Breast epithelium (tissue), 4 donors: ENCODE measurements around the gene MCUB. TPM values are rescaled to one million over a fixed set of nuclear protein-coding genes. Genes with fewer than 3 reads are reported as not detected.

Experiments
- DNase-seq, 2 donors: peaks; one replicate each; pipeline ENCODE4 v3.0.0-alpha.2; 2019; ENCODE audit warnings: low spot score in 2 of 2
- H3K27ac ChIP-seq, 2 donors: fragments of 200-600 bp; sonication (generic) in 1 of 2; one replicate each; pipeline ENCODE4 v1.5.1; 2016 to 2019; ENCODE audit warnings: mild to moderate bottlenecking in 1 of 2
- H3K27me3 ChIP-seq, 2 donors: fragments of 200-600 bp; sonication (generic) in 1 of 2; one replicate each; pipeline versions ENCODE4 v1.5.1 to v1.6.0; 2017 to 2019; ENCODE audit warnings: control low read depth in 1 of 2, mild to moderate bottlenecking in 1 of 2
- H3K36me3 ChIP-seq: fragments of 200-600 bp; one replicate; pipeline ENCODE4 v1.5.1; 2019
- H3K4me1 ChIP-seq, 2 donors: fragments of 200-600 bp; sonication (generic); one replicate each; pipeline ENCODE4 v1.5.1; 2016 to 2019; ENCODE audit warnings: control low read depth in 1 of 2
- H3K4me3 ChIP-seq, 3 donors: fragments of 200-600 bp; sonication (generic); 1 replicate in 2 of 3; 2 replicates in 1 of 3; pipeline ENCODE4 v1.5.1; 2016 to 2019; ENCODE audit warnings: mild to moderate bottlenecking in 3 of 3, moderate library complexity in 2 of 3
- H3K9me3 ChIP-seq, 2 donors: fragments of 200-600 bp; sonication (generic) in 1 of 2; one replicate each; pipeline ENCODE4 v1.5.1; 2016 to 2019; ENCODE audit warnings: control low read depth in 1 of 2
- POLR2A ChIP-seq: fragments of 450-650 bp; IDR thresholded peaks from one replicate; pipeline ENCODE4 v1.6.1; 2016; ENCODE audit warnings: antibody characterized with exemption, mild to moderate bottlenecking, moderate library complexity
- POLR2AphosphoS5 ChIP-seq, 3 donors: sonication (generic); formaldehyde crosslinking; IDR thresholded peaks; one replicate each; pipeline ENCODE4 v1.6.1; 2017; ENCODE audit warnings: antibody characterized with exemption in 3 of 3
- intact Hi-C: fragments of 100-400 bp; cut with DNase I; formaldehyde crosslinking; loops from one replicate; pipeline ENCODE4 v1.15.1; 2023; ENCODE audit warnings: low total_unique reads
- total RNA-seq, 3 donors: library from RNA; depleted of rRNA; stranded (reverse); fragments of >200 nt; gene quantifications; one replicate each; pipeline ENCODE4 v1.1.0, GENCODE V29; 2016
- TF ChIP-seq, protein P1 (sequence below), 3 donors: fragments of 450-650 bp; IDR thresholded peaks; one replicate each; pipeline ENCODE4 v1.5.1; 2016 to 2017; ENCODE audit warnings: antibody characterized with exemption in 3 of 3, mild to moderate bottlenecking in 3 of 3, moderate library complexity in 3 of 3

Gene MCUB
- total RNA-seq, 3 donors from 2014 or later = 16.4 to 29.4 (median 26.5) TPM

DNA sequence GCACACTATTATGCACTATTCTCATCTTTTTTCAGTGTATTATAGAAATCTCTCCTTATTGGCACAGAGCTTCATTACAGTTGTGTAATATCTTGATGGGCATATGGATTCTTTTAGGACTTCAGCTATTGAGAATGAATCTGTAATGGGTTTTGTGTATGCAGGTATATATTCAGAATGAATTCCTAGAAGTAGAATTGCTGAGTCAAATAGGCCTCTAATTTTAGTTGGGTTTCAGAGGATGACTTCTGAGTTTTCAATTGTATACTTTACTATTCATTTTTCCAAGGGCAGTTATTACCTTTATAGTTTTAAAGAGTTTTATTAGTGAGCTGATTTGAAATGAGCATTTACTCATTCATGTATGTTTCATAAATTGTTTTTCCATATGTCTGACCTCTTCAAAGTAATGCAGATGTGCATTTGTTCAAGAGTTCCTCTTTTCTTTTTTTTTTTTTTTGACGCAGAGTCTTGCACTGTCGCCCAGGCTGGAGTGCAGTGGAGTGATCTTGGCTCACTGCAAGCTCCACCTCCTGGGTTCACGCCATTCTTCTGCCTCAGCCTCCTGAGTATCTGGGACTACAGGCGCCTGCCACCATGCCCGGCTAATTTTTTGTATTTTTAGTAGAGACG, 123.7 kb downstream of the MCUB start:
- intact Hi-C loops = no loop called here
- H3K27me3 ChIP-seq = no peaks in the 10 kb centered on the region
- no peaks in the 10 kb centered on the region for H3K4me1 ChIP-seq
- no peak for DNase-seq
- H3K36me3 ChIP-seq = no peaks in the 10 kb centered on the region
- no peak overlapping the region for H3K4me3 ChIP-seq
- H3K27ac ChIP-seq = no peak overlapping the region
- H3K9me3 ChIP-seq = no peaks in the 10 kb centered on the region
- TF ChIP-seq POLR2A (no peak), POLR2AphosphoS5 (IDR thresholded peaks at IDR 0.05) (no peak)
- TF ChIP-seq, protein P1, sequence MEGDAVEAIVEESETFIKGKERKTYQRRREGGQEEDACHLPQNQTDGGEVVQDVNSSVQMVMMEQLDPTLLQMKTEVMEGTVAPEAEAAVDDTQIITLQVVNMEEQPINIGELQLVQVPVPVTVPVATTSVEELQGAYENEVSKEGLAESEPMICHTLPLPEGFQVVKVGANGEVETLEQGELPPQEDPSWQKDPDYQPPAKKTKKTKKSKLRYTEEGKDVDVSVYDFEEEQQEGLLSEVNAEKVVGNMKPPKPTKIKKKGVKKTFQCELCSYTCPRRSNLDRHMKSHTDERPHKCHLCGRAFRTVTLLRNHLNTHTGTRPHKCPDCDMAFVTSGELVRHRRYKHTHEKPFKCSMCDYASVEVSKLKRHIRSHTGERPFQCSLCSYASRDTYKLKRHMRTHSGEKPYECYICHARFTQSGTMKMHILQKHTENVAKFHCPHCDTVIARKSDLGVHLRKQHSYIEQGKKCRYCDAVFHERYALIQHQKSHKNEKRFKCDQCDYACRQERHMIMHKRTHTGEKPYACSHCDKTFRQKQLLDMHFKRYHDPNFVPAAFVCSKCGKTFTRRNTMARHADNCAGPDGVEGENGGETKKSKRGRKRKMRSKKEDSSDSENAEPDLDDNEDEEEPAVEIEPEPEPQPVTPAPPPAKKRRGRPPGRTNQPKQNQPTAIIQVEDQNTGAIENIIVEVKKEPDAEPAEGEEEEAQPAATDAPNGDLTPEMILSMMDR (IDR thresholded peaks at IDR 0.05) = no peak

DNA sequence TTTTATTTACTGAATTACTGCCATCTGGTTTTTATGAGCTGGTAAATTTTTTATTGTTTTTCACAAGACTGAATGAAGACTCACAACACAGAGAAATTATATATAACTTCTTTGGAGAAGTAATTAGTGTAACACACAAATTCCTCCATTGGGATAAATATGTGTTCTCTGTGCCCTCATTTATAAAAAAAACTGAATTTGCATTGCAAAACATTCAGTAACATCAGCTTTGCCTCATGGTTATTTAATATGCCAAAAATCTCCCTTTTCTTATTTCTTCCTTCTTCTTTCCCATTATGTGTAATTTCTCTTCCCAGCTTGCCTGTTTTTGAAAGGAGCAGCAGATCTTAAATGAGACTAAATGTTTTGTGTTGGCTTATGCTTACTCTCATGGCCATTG, 124.7 kb downstream of the MCUB start:
- no peaks in the 10 kb centered on the region for H3K36me3 ChIP-seq
- no peaks in the 10 kb centered on the region for H3K9me3 ChIP-seq
- H3K4me1 ChIP-seq = no peaks in the 10 kb centered on the region
- H3K4me3 ChIP-seq = no peak overlapping the region
- intact Hi-C loops = no loop called here
- no peak for TF ChIP-seq POLR2AphosphoS5 (IDR thresholded peaks at IDR 0.05)
- TF ChIP-seq, protein P1 (IDR thresholded peaks at IDR 0.05) = no peak
- no peak for TF ChIP-seq POLR2A
- H3K27ac ChIP-seq = no peak overlapping the region
- H3K27me3 ChIP-seq = no peaks in the 10 kb centered on the region
- DNase-seq = no peak

DNA sequence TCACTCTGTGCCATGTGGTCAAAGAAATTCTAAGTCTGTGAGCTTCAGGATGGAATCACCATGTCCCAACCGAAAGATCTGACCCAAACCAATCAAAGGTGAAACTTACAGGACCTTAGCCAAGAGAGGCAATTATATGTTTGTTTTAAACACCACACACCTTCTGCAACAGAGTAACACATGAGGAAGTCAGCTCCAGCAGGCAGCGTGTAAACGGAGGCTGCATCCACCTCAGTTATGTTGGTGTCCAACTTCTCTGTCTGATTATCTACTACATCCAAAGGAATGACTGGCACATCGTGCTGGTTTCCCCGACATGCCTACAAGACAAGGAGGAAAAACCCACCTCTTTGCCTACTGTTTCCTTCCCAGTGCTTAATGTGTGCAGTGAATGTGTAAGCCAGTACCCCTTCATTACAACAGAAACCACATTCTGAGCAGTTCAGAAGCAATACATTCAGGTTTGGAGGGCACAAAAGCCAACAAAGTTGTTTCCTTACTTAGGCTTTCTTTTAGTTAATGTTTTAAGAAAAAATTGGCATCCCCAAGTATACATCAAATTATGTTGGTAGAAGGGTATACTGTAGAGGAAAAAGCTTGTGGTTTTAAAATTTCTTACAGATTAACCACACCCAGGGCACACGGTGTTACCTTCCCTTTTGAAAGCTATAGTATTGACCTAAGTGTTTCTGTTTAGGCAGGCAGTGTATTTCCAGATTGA, 130.8 kb downstream of the MCUB start:
- Histone ChIP-seq H3K27me3 (no peaks in the 10 kb centered on the region), H3K9me3 (no peaks in the 10 kb centered on the region), H3K27ac (no peak overlapping the region), H3K4me3 (no peak overlapping the region), H3K4me1 (no peaks in the 10 kb centered on the region), H3K36me3 (no peaks in the 10 kb centered on the region)
- TF ChIP-seq POLR2A (no peak), POLR2AphosphoS5 (IDR thresholded peaks at IDR 0.05) (no peak)
- TF ChIP-seq, protein P1 (IDR thresholded peaks at IDR 0.05) = no peak
- intact Hi-C loops = no loop called here
- DNase-seq = no peak

DNA sequence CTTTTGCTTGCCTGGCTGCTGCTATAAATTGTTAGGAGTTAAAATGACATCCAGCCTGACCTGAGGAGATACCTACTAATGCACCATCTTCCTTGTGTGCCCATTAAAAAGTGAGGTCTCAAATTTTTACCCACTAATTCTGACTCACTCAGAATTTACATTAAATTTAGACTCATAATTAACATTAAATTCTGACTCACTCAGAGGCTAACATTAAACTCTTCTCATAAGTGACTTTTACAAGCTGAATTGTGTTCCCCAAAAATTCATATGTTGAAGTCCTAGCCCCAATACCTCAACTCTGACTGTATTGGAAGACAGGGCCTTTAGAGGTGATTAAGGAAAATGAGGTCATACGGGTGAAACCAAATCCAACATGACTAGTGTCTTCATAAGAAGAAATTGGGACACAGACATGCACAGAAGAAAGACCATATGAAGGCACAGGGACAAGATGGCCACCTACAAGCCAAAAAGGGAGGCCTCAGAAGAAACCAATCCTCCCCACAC, 131.4 kb downstream of the MCUB start:
- Histone ChIP-seq H3K36me3 (no peaks in the 10 kb centered on the region), H3K4me1 (no peaks in the 10 kb centered on the region), H3K9me3 (no peaks in the 10 kb centered on the region), H3K27ac (no peak overlapping the region), H3K4me3 (no peak overlapping the region), H3K27me3 (no peaks in the 10 kb centered on the region)
- intact Hi-C loops = no loop called here
- DNase-seq = no peak
- TF ChIP-seq POLR2AphosphoS5 (IDR thresholded peaks at IDR 0.05) = no peak
- TF ChIP-seq, protein P1 (IDR thresholded peaks at IDR 0.05) = no peak
- no peak for TF ChIP-seq POLR2A

DNA sequence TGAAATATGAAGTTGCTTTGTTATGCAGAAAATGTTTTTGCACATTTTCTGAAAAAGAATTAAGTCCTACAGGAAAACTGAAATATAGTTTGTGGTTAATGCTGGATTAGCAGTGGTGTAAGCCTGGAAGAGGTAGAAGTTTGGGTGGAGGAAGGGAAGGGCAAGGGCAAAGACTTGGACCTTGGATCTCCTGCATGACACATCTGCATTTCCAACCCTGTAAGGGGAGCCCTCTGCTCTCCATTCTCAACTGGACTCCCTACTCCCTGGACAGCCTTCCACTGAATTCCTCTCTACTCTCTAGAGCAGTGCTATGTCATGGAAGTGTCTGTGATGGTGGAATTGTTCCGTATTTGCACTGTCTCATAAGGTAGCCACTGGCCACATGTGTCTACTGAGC, 138.6 kb downstream of the MCUB start:
- no peak for TF ChIP-seq POLR2AphosphoS5 (IDR thresholded peaks at IDR 0.05)
- no peak for TF ChIP-seq POLR2A
- TF ChIP-seq, protein P1 (IDR thresholded peaks at IDR 0.05) = no peak
- Histone ChIP-seq H3K36me3 (no peaks in the 10 kb centered on the region), H3K27ac (no peak overlapping the region), H3K9me3 (no peaks in the 10 kb centered on the region), H3K27me3 (no peaks in the 10 kb centered on the region), H3K4me3 (no peak overlapping the region), H3K4me1 (peaks cover 0 to 8% of the 10 kb centered on the region in 2 donors)
- intact Hi-C loops = no loop called here
- DNase-seq = no peak
